Neutrophil (primary cell): Measurements from ENCODE around the gene CD209.

Experiments
- H3K27ac ChIP-seq: fragments of 200-600 bp; sonication (generic); 2 replicates; pipeline ENCODE4 v1.5.1; 2016; ENCODE audit warnings: mild to moderate bottlenecking, moderate library complexity
- H3K27me3 ChIP-seq: fragments of 200-600 bp; sonication (generic); 2 replicates; pipeline ENCODE4 v1.6.0; 2016; ENCODE audit warnings: mild to moderate bottlenecking
- H3K36me3 ChIP-seq: fragments of 200-600 bp; sonication (generic); 2 replicates; pipeline ENCODE4 v1.5.1; 2017
- H3K4me1 ChIP-seq, 2 experiments: fragments of 200-600 bp in 1 of 2; sonication (generic) in 1 of 2; 1 replicate in 1 of 2; 2 replicates in 1 of 2; pipeline versions ENCODE4 v1.5.1 to v1.6.1; 2013 to 2016; ENCODE audit warnings: low read depth in 1 of 2, low read length in 1 of 2, mild to moderate bottlenecking in 1 of 2, moderate library complexity in 1 of 2; ENCODE audit not compliant: control insufficient read depth in 1 of 2, insufficient read depth in 1 of 2
- H3K4me3 ChIP-seq, 2 experiments: fragments of 200-600 bp in 1 of 2; sonication (generic) in 1 of 2; 1 replicate in 1 of 2; 2 replicates in 1 of 2; pipeline ENCODE4 v1.5.1; 2013 to 2016; ENCODE audit warnings: low read depth in 1 of 2, low read length in 1 of 2, mild to moderate bottlenecking in 1 of 2, moderate library complexity in 1 of 2
- H3K9me3 ChIP-seq: fragments of 200-600 bp; sonication (generic); 2 replicates; pipeline ENCODE4 v1.5.1; 2016
- CTCF ChIP-seq: fragments of 200-600 bp; sonication (generic); IDR thresholded peaks from 2 replicates; pipeline ENCODE4 v1.5.1; 2016; ENCODE audit warnings: antibody characterized with exemption

The CD209 gene

DNA sequence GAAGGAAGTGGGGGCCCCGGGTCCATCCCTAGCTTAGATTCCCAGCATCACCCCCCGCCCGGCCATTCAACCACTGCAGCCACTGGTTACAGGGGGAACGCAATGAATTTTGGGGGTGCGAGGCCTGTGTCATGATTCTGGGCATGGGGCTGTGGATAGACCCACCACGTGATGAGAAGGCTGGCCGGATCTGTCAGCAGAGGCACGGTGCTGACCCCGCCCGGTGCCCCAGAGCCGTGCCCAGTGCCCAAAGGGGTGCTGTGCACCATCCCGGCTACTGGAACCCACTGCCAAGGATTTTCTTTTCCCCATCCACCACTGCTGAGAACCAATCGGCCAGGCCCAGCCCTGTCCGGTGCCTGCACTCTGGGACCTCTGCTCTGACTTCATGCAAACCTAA is 43.1 kb upstream of the CD209 start:
- H3K36me3 ChIP-seq: no peaks in the 10 kb centered on the region
- no peak overlapping the region for H3K4me3 ChIP-seq
- H3K27me3 ChIP-seq: peaks cover 47% of the 10 kb centered on the region
- H3K4me1 ChIP-seq: peaks cover 0 to 9% of the 10 kb centered on the region in 2 experiments
- no peak for TF ChIP-seq CTCF
- H3K9me3 ChIP-seq: no peaks in the 10 kb centered on the region
- no peak overlapping the region for H3K27ac ChIP-seq

DNA sequence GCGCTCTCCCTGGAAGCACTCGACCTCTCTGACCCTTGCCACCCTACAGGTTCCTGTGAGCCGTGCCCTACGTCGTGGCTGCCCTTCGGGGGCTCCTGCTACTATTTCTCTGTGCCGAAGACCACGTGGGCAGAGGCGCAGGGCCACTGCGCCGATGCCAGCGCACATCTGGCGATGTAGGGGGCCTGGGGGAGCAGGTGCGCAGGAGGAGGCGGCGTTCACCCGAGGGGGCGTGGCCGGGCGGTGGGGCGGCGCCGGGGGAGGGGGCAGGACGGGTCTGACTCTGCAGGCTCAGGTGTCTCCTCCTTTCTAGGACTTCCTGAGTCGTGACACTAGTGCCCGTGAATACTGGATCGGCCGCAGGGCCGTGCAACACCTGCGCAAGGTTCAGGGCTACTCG is 42.1 kb upstream of the CD209 start:
- peaks cover 47% of the 10 kb centered on the region for H3K27me3 ChIP-seq
- no peak overlapping the region for H3K27ac ChIP-seq
- H3K36me3 ChIP-seq: no peaks in the 10 kb centered on the region
- no peaks in the 10 kb centered on the region for H3K9me3 ChIP-seq
- no peak for TF ChIP-seq CTCF
- peaks cover 0 to 9% of the 10 kb centered on the region in 2 experiments for H3K4me1 ChIP-seq
- no peak overlapping the region for H3K4me3 ChIP-seq

DNA sequence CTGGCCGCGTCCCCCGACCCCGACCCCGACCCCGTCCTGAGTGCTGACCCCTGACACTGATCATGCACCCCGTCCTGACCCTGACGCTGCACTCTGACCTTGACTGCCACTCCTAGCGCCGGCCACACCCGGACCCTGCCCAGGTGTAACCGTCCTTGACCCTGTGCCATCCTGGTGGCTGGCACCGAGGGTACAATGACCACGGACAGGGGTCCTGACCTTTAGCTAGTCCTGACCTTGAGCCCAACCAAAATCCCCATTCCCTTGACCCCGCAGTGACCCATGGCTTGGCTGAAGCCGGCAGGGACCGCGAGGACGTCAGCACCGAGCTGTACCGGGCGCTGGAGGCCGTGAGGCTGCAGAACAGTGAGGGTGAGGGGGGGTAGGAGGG is 41.6 kb upstream of the CD209 start:
- Histone ChIP-seq H3K27me3 (peaks cover 47% of the 10 kb centered on the region), H3K9me3 (no peaks in the 10 kb centered on the region), H3K4me1 (peaks cover 0 to 9% of the 10 kb centered on the region in 2 experiments), H3K27ac (no peak overlapping the region), H3K4me3 (no peak overlapping the region), H3K36me3 (no peaks in the 10 kb centered on the region)
- no peak for TF ChIP-seq CTCF

DNA sequence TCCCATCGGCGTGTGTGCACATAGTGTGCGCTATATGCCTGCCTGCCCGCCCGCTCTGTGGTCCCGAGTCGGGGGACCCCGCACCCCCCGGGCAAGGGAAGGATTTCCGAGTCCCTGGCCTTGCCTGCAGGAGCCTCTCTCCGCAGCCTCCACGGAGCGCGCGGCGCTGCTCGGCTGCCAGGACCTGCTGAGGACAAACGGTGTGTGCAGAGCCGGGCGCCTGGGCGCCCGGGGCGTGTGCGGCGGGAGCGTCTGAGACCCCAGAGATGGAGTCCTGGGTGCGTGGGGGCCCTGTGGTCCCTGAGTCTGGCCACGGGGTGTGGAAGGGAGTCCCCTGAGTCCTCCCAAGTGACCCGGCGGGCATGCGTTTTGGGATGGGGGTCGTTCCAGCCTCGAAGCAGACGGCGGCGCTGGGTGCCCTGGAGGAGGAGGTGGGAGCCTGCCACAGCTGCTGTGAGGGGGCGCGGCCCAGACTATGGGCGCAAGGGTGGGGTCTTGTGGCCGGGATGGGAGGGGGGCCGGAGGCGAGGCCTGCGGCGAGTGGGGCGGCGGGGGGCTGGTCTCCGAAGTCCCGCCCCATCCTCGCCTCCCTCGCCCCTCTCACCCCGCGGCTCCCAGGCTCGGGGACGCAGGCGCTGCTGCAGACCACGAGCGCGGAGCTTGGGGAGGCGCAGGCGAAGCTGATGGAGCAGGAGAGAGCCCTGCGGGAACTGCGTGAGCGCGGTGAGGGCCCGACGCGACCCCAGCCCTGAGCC is 41.0 kb upstream of the CD209 start:
- Histone ChIP-seq H3K4me3 (no peak overlapping the region), H3K9me3 (no peaks in the 10 kb centered on the region), H3K4me1 (peaks cover 0 to 9% of the 10 kb centered on the region in 2 experiments), H3K27ac (no peak overlapping the region), H3K27me3 (peaks cover 47% of the 10 kb centered on the region), H3K36me3 (no peaks in the 10 kb centered on the region)
- TF ChIP-seq CTCF: no peak

- Histone ChIP-seq H3K36me3 (no peaks in the 10 kb centered on the region), H3K4me1 (peaks cover 0 to 9% of the 10 kb centered on the region in 2 experiments), H3K9me3 (no peaks in the 10 kb centered on the region), H3K27ac (no peak overlapping the region), H3K4me3 (no peak overlapping the region), H3K27me3 (peaks cover 47% of the 10 kb centered on the region)
- TF ChIP-seq CTCF: no peak
Measured at GRCh38 chr19:7787602-7788177, 40.4 kb upstream of the CD209 start.
